HG03095 (cell line): Measurements from ENCODE around the gene DOCK2.

ENCODE experiments used
- ATAC-seq: cut with Tn5 transposase; IDR thresholded peaks from one replicate; pipeline ENCODE4 v1.9.1; 2021; ENCODE audit warnings: moderate library complexity; ENCODE audit not compliant: unreplicated experiment

The DOCK2 gene

GRCh38 chr5:169688106-169688505, 51.0 kb downstream of the DOCK2 start:
- ATAC-seq, result no peak

GRCh38 chr5:169691471-169691870, 54.4 kb downstream of the DOCK2 start:
- no peak for ATAC-seq

- ATAC-seq, result no peak
Measured at GRCh38 chr5:169694091-169694625, 57.1 kb downstream of the DOCK2 start.

- no peak for ATAC-seq
Measured at GRCh38 chr5:169695025-169695625, 58.0 kb downstream of the DOCK2 start.

GRCh38 chr5:169695919-169696490, 58.9 kb downstream of the DOCK2 start:
- no peak for ATAC-seq

- ATAC-seq, result no peak
Measured at GRCh38 chr5:169696621-169697510, 59.8 kb downstream of the DOCK2 start.

GRCh38 chr5:169697511-169697890, 60.4 kb downstream of the DOCK2 start:
- ATAC-seq, result no peak

- no peak for ATAC-seq
Measured at GRCh38 chr5:169697976-169698375, 60.9 kb downstream of the DOCK2 start.

- ATAC-seq, result no peak
Measured at GRCh38 chr5:169700611-169701010, 63.5 kb downstream of the DOCK2 start.

- ATAC-seq, result no peak
Measured at GRCh38 chr5:169701910-169702451, 64.9 kb downstream of the DOCK2 start.

GRCh38 chr5:169702693-169703481, 65.8 kb downstream of the DOCK2 start:
- peak; percentile 69 for ATAC-seq

GRCh38 chr5:169703813-169704212, 66.7 kb downstream of the DOCK2 start:
- no peak for ATAC-seq

GRCh38 chr5:169705322-169705721, 68.2 kb downstream of the DOCK2 start:
- ATAC-seq, result peak; percentile 30

- no peak for ATAC-seq
Measured at GRCh38 chr5:169706071-169706470, 69.0 kb downstream of the DOCK2 start.

- no peak for ATAC-seq
Measured at GRCh38 chr5:169706758-169707450, 69.8 kb downstream of the DOCK2 start.

GRCh38 chr5:169707686-169708085, 70.6 kb downstream of the DOCK2 start:
- ATAC-seq, result no peak

GRCh38 chr5:169710675-169711074, 73.6 kb downstream of the DOCK2 start:
- ATAC-seq, result no peak

GRCh38 chr5:169711551-169712225, 74.6 kb downstream of the DOCK2 start:
- no peak for ATAC-seq

- no peak for ATAC-seq
Measured at GRCh38 chr5:169712428-169712827, 75.4 kb downstream of the DOCK2 start.

GRCh38 chr5:169716287-169716686, 79.2 kb downstream of the DOCK2 start:
- no peak for ATAC-seq
